SU-DHL-6 (cell line): ENCODE measurements around the gene ACOT4.

Source experiments
- H2AFZ ChIP-seq: fragments of 200-600 bp; sonication (generic); 2 replicates; pipeline ENCODE4 v1.6.1; 2014; ENCODE audit warnings: low read depth, mild to moderate bottlenecking, moderate library complexity, mixed read lengths, antibody characterized with exemption, low read length; ENCODE audit not compliant: severe bottlenecking
- H3F3A ChIP-seq: fragments of 200-600 bp; shearing (Covaris generic); 2 replicates; pipeline ENCODE4 v1.6.0; 2016; ENCODE audit warnings: antibody characterized with exemption, mild to moderate bottlenecking; ENCODE audit not compliant: insufficient read depth
- H3K27ac ChIP-seq: fragments of 200-600 bp; sonication (generic); 2 replicates; pipeline ENCODE4 v1.5.1; 2016; ENCODE audit warnings: low read depth, mild to moderate bottlenecking, low read length, moderate library complexity, mixed read lengths
- H3K27me3 ChIP-seq: fragments of 200-600 bp; sonication (generic), shearing (Covaris generic); 2 replicates; pipeline ENCODE4 v1.6.0; 2014; ENCODE audit warnings: mild to moderate bottlenecking, low read length
- H3K36me3 ChIP-seq: fragments of 200-600 bp; sonication (generic); 2 replicates; pipeline ENCODE4 v1.6.1; 2014; ENCODE audit warnings: mild to moderate bottlenecking, low read length, mixed read lengths
- H3K4me2 ChIP-seq: fragments of 300-600, 200-600 bp; shearing (Covaris generic), sonication (generic); 2 replicates; pipeline ENCODE4 v1.6.0; 2014; ENCODE audit warnings: low read length, low read depth, mild to moderate bottlenecking; ENCODE audit not compliant: poor library complexity, severe bottlenecking
- H3K4me3 ChIP-seq: fragments of 200-600 bp; sonication (generic); 2 replicates; pipeline ENCODE4 v1.5.1; 2014; ENCODE audit warnings: antibody characterized with exemption, low read length, mild to moderate bottlenecking, mixed read lengths; ENCODE audit not compliant: insufficient read depth, poor library complexity, severe bottlenecking
- H3K79me2 ChIP-seq: fragments of 200-600 bp; sonication (generic); 2 replicates; pipeline ENCODE4 v1.6.1; 2014; ENCODE audit warnings: mild to moderate bottlenecking, low read length, moderate library complexity; ENCODE audit not compliant: insufficient read depth
- H3K9ac ChIP-seq: fragments of 200-600 bp; sonication (generic); 2 replicates; pipeline ENCODE4 v1.7.0; 2014; ENCODE audit warnings: mild to moderate bottlenecking, low read length
- H3K9me2 ChIP-seq: fragments of 200-600 bp; sonication (generic); replicated peaks from 2 replicates; pipeline ENCODE4 v1.6.1; 2014; ENCODE audit warnings: low read length; ENCODE audit not compliant: insufficient read depth
- H3K9me3 ChIP-seq: fragments of 200-600 bp; sonication (generic); 2 replicates; pipeline ENCODE4 v1.6.1; 2014; ENCODE audit warnings: low read length, mixed read lengths; ENCODE audit not compliant: insufficient read depth
- H4K20me1 ChIP-seq: fragments of 200-600 bp; sonication (generic); 2 replicates; pipeline ENCODE4 v1.6.1; 2014; ENCODE audit warnings: low read depth, mild to moderate bottlenecking, antibody characterized with exemption, low read length, moderate library complexity, mixed read lengths
- EZH2phosphoT487 ChIP-seq: fragments of 200-600 bp; sonication (generic), shearing (Covaris generic); conservative IDR thresholded peaks from 2 replicates; pipeline ENCODE4 v1.6.1; 2018; ENCODE audit warnings: mild to moderate bottlenecking, antibody characterized with exemption, low read length, moderate library complexity, mixed read lengths
- TF ChIP-seq, protein P1 (sequence below): fragments of 200-600 bp; sonication (generic); IDR thresholded peaks from one replicate; pipeline ENCODE4 v1.5.1; 2017; ENCODE audit warnings: antibody characterized with exemption, mild to moderate bottlenecking, low read length, moderate library complexity; ENCODE audit not compliant: insufficient read depth, poor library complexity, severe bottlenecking

The ACOT4 gene

DNA sequence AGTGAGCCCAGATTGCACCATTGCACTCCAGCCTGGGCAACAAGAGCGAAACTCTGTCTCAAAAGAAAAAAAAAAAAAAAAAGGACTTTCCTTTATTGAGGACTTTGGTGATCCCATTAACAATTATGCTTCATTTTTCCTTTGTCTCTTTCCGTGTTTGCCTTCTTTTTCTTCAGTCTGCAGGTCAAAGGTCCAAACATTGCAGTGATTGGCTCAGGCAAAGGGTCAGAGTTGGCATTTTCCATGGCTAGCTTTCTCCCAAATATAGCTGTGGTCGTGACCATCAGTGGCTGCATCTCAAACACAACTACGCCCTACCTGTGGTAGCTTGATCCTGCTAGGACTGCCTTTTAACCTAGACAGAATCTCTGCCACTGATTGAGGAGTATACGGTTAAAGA lies 46.2 kb downstream of the ACOT4 start:
- Histone ChIP-seq H3K4me3 (no peak overlapping the region), H3K27ac (no peak overlapping the region), H3K27me3 (no peaks in the 10 kb centered on the region), H4K20me1 (no peaks in the 10 kb centered on the region), H3K36me3 (no peaks in the 10 kb centered on the region), H2AFZ (no peak overlapping the region), H3K9me2 (no peaks in the 10 kb centered on the region), H3K4me2 (no peak overlapping the region), H3F3A (no peaks in the 10 kb centered on the region), H3K79me2 (no peaks in the 10 kb centered on the region), H3K9me3 (no peaks in the 10 kb centered on the region), H3K9ac (no peak overlapping the region)
- TF ChIP-seq, protein P1, sequence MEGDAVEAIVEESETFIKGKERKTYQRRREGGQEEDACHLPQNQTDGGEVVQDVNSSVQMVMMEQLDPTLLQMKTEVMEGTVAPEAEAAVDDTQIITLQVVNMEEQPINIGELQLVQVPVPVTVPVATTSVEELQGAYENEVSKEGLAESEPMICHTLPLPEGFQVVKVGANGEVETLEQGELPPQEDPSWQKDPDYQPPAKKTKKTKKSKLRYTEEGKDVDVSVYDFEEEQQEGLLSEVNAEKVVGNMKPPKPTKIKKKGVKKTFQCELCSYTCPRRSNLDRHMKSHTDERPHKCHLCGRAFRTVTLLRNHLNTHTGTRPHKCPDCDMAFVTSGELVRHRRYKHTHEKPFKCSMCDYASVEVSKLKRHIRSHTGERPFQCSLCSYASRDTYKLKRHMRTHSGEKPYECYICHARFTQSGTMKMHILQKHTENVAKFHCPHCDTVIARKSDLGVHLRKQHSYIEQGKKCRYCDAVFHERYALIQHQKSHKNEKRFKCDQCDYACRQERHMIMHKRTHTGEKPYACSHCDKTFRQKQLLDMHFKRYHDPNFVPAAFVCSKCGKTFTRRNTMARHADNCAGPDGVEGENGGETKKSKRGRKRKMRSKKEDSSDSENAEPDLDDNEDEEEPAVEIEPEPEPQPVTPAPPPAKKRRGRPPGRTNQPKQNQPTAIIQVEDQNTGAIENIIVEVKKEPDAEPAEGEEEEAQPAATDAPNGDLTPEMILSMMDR = no peak
- no peak for TF ChIP-seq EZH2phosphoT487

DNA sequence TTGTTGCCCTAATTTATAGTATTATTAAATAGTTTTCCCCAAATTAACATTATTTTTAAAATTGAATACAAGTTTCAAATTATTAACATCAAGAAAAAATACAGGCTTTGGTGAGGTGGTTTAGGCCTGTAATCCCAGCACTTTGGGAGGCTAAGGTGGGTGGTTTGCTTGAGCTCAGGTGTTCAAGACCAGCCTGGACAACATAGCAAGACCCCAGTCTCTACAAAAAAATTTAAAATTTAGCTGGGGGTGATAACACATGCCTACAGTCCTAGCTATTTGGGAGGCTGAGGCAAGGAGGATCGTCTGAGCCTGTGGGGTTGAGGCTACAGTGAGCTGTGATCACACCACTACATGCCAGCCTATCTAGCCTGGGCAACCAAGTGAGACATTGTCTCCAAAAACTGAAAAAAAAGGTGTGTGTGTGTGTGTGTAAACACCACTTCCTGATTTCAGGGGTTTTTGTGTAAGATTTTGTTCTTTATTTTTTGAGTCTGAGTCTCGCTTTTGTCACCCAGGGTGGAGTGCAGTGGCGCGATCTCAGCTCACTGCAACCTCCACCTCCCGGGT lies 49.2 kb downstream of the ACOT4 start:
- no peak overlapping the region for H3K4me2 ChIP-seq

DNA sequence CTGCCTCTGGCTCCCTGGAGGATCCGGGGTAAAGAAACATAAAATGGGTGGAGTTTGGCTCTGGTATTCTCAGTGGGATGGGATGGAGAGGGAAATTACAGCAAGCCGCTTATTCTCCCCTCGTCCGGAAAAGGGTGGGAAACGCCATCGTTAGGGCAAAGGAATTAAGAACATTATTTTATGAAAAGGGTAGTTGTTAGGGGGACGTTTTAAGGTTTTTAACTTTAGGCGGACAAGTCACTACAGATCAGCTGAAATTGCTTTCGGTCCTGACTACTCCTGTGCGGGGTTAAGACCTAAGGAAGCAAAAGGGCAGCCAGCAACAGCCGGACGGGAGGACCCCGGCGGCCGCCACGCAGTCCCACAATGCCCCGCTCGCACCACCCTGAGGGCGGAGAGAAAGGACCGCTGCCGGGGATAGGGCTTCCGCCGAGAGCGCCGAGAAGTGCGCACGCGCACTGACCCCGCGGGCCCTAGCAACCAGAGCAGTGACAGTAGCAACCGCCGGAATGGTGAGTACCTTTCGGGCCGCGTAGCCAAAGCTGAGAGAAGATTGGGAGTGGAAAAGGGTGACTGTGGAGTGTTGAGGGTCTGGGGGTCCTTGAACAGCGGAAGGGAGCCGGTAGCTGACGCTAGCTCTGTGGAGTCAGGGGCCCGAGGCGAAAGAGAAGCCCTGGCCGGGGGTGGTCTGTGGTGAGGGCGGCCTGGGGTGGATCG lies 53.0 kb downstream of the ACOT4 start, which contains the start of gene DNAL1:
DNAL1 (plus strand) TSS at position 456 of the 717 bp plus-strand sequence; CDS start at position 510, 54 bp downstream.
- Histone ChIP-seq H3F3A (0 out of 2 replicates have a peak, but pooled peaks cover 3% of the 10 kb centered on the region), H3K4me2 (peak within 1 kb of the TSS; percentile 100), H3K4me3 (peak within 1 kb of the TSS; percentile 90), H3K27ac (peak within 1 kb of the TSS; percentile 21), H2AFZ (peak within 1 kb of the TSS; percentile 99), H3K36me3 (no peaks in the 10 kb centered on the region), H3K79me2 (no peaks in the 10 kb centered on the region), H4K20me1 (no peaks in the 10 kb centered on the region), H3K9me2 (no peaks in the 10 kb centered on the region), H3K9ac (peak within 1 kb of the TSS; percentile 72), H3K9me3 (no peaks in the 10 kb centered on the region), H3K27me3 (no peaks in the 10 kb centered on the region)
- TF ChIP-seq, protein P1 = no peak
- no peak for TF ChIP-seq EZH2phosphoT487

More for the DNA sequence above, 49.2 kb downstream of the ACOT4 start:
- Histone ChIP-seq H3K9ac (no peak overlapping the region), H3F3A (0 out of 2 replicates have a peak, but pooled peaks cover 3% of the 10 kb centered on the region), H4K20me1 (no peaks in the 10 kb centered on the region), H3K4me3 (no peak overlapping the region), H3K27me3 (no peaks in the 10 kb centered on the region), H3K27ac (no peak overlapping the region), H3K9me2 (no peaks in the 10 kb centered on the region), H3K9me3 (no peaks in the 10 kb centered on the region), H2AFZ (no peak overlapping the region), H3K36me3 (no peaks in the 10 kb centered on the region), H3K79me2 (no peaks in the 10 kb centered on the region)
- TF ChIP-seq EZH2phosphoT487 = no peak
- TF ChIP-seq, protein P1 = no peak
